NCI-H2081 treated with DMSO at 0.1 percent for 48 hours (cell line): ENCODE results near the gene AMDHD1.

Source experiments
- DNase-seq: peaks from one replicate; lab custom pipeline; 2025; lab: John Stamatoyannopoulos, UW

The AMDHD1 gene

DNA sequence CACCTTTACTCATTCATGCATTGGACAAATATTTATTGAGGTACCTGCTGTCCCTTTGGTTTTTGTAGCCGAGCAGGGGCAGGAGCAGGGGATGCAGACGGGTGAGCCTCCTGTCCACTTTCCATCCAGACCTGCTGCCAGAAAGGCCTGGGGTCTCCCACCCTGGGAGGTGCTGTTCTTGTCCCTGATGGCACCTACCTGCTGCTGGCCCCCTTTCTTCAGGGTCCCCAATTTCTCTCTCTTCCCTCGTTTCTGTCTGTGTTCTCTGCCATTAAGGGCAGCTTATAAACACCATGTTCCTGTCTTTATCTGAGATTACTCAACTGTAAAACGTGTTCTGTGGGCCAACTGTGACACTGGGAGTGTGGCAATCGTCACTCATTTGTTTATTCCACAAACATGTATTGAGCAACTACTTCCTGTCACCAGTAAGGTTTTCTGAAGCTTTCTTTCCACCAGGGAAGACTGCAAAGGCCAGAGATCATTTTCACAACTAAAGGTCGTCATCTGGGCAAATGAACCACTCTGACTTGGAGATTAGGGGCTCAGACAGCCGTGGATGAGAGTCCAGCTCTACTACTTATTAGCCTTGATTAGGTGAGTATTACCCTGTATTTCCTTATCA is 53.0 kb downstream of the AMDHD1 start, which contains the start of gene HAL:
Gene HAL, minus strand, starts transcription at position 311 of the 625 bp plus-strand sequence. CDS start 434 bp downstream, outside the sequence.
- no peak for DNase-seq

GRCh38 chr12:95997276-95997675 is 54.1 kb downstream of the AMDHD1 start:
- no peak for DNase-seq

- DNase-seq, result no peak
Observed at GRCh38 chr12:95997911-95998510, 54.9 kb downstream of the AMDHD1 start.

GRCh38 chr12:95998611-95999286 is 55.6 kb downstream of the AMDHD1 start:
- DNase-seq, result no peak

GRCh38 chr12:95999484-95999883 is 56.4 kb downstream of the AMDHD1 start:
- DNase-seq, result no peak

DNA sequence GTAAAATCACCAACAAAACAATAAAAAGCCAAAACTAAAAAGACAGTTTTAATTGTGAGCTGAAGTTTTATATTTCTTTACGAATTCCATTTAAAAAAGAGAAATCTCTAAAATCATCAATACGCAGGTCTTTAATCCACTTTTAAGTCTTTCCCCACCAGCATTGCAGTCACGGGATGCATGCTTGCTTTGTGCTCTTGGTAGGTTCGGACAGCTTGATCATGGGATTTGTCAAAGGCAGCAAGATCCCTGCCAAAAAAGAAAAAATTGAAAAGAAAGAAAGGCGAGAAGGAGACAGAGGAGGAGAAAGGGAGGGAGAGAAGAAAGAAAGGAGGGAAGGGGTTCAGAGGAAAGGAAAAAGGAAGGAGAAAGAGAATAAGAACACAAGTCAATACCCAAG is 57.7 kb downstream of the AMDHD1 start:
- no peak for DNase-seq

GRCh38 chr12:96006727-96007126 is 63.6 kb downstream of the AMDHD1 start:
- no peak for DNase-seq

DNA sequence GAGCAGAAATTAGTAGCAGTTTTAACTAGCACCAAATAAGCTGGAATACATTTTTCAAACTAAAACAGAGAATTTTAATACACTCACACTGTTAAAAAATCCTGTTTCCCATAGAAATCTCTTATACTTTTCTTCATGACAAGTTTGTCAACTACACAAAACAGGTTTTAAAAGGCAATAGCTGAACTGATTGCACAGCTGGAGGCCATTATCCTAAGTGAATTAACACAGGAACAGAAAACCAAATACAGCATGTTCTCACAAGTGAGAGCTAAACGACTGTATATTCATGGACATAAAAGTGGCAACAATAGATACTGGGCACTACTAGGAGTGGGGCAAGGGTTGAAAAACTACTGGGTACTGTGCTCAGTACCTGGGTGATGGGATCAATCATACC is 64.6 kb downstream of the AMDHD1 start:
- no peak for DNase-seq

DNA sequence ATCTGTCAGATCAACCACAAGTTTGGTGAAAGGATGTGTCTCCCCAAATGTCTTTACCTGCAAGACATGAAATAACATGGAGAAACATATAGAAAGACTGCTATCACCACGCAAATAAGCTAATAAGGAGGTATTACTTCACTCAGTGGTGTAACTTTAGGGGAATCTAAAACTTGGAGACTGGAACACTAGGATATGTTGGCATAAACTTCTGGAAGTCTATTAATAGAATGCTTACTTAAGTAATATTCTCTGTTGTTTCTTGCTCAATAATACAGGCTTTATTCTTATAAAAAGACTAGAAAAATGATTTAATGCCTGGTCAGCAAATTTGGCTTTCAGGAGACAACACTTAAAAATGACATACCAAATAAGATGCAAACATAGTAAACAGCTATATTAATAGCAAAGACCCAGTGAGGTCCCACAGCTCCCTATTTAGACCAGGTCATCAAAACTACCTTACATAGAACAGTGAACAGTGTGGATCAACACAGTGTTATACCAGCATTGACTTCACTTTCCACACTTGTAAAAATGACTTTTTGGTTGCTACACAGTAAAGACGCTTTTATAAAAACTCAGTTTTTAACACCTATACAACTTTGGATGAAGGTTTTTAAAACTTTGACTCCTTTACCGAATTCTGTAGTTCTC is 71.9 kb downstream of the AMDHD1 start:
- DNase-seq, result no peak

DNA sequence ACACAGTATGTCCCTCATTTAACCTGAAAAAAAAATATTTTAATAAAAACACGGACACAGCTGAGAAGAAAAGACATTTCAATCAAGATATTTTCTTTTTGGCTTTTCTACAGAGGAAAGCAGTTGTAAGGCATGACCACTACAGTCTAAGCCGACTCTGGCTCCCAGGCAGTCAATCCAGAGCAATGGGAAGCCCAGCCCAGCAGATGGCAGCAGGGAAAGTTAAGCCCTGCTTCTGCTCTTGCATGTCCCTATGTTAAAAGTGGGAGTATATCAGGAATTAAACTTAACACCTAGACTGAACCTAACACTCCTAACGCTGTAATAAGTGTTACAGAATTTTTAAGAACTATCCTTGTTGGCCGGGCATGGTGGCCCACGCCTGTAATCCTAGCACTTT is 72.5 kb downstream of the AMDHD1 start:
- no peak for DNase-seq
